Mesothelial cell of epicardium (in vitro differentiated cells): ENCODE data around the gene ITGB1BP2. TPM values are rescaled to one million over a fixed set of nuclear protein-coding genes. Genes with fewer than 3 reads are reported as not detected.
"Not testable (repeated sequence)": the region's sequence is repeated elsewhere in the genome, so short reads cannot be mapped to it uniquely, and the experiment has no call there.

Experiments
- DNase-seq, 2 experiments: peaks; one replicate each; pipeline ENCODE4 v3.0.0; 2021; ENCODE audit warnings: low spot score in 2 of 2; ENCODE audit not compliant: unreplicated experiment in 2 of 2
- H3K27ac Mint-ChIP-seq: 2 replicates; pipeline ENCODE4 v1.8.0; 2021; ENCODE audit warnings: mixed read lengths
- H3K27me3 Mint-ChIP-seq: 2 replicates; pipeline ENCODE4 v1.8.0; 2021; ENCODE audit warnings: low read depth, mixed read lengths
- H3K36me3 Mint-ChIP-seq: 2 replicates; pipeline ENCODE4 v1.8.0; 2021; ENCODE audit warnings: mixed read lengths
- H3K4me1 Mint-ChIP-seq: 2 replicates; pipeline ENCODE4 v1.8.0; 2021; ENCODE audit warnings: mixed read lengths
- H3K4me3 Mint-ChIP-seq: 2 replicates; pipeline ENCODE4 v1.8.0; 2021; ENCODE audit warnings: mild to moderate bottlenecking, moderate library complexity, mixed read lengths
- H3K9me3 Mint-ChIP-seq: 2 replicates; pipeline ENCODE4 v1.8.0; 2021; ENCODE audit warnings: mixed read lengths
- total RNA-seq: library from RNA; stranded (reverse); gene quantifications from 3 replicates; pipeline ENCODE4 v1.2.1, GENCODE V29; 2021
- TF ChIP-seq, protein P1 (sequence below): fragments of 200-600 bp; sonication (generic); IDR thresholded peaks from one replicate; pipeline ENCODE4 v1.5.0; 2021; ENCODE audit warnings: antibody characterized with exemption; ENCODE audit not compliant: unreplicated experiment

Gene ITGB1BP2
- total RNA-seq, 1 donor from 2014 or later: 4.4 TPM

DNA sequence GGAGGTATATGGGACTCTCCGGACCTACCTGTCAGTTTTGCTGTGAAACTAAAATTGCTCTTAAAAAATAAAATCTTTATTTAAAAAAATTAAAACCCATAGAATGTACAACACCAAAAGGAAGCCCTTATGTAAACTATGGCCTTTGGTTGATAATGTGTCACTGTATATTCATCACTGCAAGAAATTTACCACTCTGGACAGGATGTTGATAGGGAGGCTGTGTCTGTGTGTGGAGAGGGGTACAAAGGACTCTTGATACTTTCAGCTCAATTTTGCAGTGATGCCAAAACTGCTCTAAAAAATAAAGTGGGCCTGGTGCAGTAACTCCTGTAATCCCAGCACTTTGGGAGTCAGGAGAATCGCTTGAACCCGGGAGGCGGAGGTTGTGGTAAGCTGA is 44.7 kb upstream of the ITGB1BP2 start:
- Mint-ChIP-seq H3K27ac (no peak overlapping the region), H3K4me3 (no peak overlapping the region), H3K9me3 (peaks cover 3% of the 10 kb centered on the region), H3K4me1 (peaks cover 20% of the 10 kb centered on the region), H3K27me3 (no peaks in the 10 kb centered on the region), H3K36me3 (peaks cover 2% of the 10 kb centered on the region)
- no peak for DNase-seq
- TF ChIP-seq, protein P1, sequence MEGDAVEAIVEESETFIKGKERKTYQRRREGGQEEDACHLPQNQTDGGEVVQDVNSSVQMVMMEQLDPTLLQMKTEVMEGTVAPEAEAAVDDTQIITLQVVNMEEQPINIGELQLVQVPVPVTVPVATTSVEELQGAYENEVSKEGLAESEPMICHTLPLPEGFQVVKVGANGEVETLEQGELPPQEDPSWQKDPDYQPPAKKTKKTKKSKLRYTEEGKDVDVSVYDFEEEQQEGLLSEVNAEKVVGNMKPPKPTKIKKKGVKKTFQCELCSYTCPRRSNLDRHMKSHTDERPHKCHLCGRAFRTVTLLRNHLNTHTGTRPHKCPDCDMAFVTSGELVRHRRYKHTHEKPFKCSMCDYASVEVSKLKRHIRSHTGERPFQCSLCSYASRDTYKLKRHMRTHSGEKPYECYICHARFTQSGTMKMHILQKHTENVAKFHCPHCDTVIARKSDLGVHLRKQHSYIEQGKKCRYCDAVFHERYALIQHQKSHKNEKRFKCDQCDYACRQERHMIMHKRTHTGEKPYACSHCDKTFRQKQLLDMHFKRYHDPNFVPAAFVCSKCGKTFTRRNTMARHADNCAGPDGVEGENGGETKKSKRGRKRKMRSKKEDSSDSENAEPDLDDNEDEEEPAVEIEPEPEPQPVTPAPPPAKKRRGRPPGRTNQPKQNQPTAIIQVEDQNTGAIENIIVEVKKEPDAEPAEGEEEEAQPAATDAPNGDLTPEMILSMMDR: no peak

DNA sequence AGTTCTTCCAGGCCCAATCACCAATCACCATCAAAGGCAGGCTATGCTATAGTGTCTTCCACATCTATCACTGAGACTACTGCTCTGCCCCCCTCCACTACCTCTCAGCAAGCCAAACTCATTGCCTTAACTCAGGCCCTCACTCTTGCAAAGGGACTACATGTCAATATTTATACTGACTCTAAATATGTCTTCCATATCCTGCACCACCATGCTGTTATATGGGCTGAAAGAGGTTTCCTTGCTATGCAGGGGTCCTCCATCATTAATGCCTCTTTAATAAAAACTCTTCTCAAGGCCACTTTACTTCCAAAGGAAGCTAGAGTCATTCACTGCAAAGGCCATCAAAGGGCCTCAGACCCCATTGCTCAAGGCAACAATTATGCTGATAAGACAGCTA is 32.9 kb upstream of the ITGB1BP2 start:
- H3K27ac Mint-ChIP-seq, H3K4me3 Mint-ChIP-seq, DNase-seq, H3K4me1 Mint-ChIP-seq, H3K27me3 Mint-ChIP-seq: not testable (repeated sequence)
- H3K9me3 Mint-ChIP-seq: peaks cover 32% of the 10 kb centered on the region
- H3K36me3 Mint-ChIP-seq: peaks cover 13% of the 10 kb centered on the region

DNA sequence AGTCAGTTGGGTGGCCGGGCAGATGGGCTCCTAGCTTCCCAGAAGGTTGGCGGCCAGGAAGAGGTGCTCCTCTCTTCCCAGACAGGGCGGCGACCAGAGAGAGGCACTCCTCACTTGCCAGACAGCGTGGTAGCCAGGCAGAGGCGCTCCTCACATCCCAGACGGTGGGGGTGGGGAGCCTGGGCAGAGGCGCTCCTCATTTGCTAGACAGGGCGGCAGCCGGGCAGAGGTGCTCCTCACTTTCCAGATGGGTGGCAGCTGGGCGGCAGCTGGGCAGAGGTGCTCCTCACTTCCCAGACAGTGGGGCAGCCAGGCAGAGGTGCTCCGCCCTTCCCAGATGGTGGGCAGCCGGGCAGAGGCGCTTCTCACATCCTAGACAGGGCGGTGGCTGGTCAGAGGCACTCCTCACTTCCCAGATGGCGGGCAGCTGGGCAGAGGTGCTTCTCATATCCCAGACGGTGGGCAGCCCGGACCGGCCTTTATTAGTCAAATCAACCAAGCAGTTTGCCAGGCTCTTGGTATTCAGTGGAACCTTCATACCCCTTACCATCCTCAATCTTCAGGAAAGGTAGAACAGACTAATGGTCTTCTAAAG is 31.7 kb upstream of the ITGB1BP2 start:
- TF ChIP-seq, protein P1: no peak
- no peak overlapping the region for H3K4me3 Mint-ChIP-seq
- H3K36me3 Mint-ChIP-seq: peaks cover 13% of the 10 kb centered on the region
- H3K27ac Mint-ChIP-seq: no peak overlapping the region
- H3K9me3 Mint-ChIP-seq: peaks cover 32% of the 10 kb centered on the region
- no peak for DNase-seq
- H3K27me3 Mint-ChIP-seq: no peaks in the 10 kb centered on the region
- no peaks in the 10 kb centered on the region for H3K4me1 Mint-ChIP-seq

DNA sequence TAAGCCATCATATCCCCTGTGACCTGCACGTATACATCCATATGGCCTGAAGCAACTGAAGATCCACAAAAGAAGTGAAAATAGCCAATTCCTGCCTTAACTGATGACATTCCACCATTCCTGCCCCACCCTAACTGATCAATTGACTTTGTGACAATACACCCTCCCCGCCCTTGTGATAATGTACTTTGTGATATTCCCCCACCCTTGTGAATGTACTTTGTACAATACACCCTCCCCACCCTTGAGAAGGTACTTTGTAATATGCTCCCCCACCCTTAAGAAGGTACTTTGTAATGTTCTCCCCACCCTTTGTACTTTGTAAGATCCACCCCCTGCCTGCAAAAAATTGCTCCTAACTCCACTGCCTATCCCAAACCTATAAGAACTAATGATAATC is 29.2 kb upstream of the ITGB1BP2 start:
- not testable (repeated sequence) for H3K4me3 Mint-ChIP-seq, H3K4me1 Mint-ChIP-seq, H3K27me3 Mint-ChIP-seq, DNase-seq, H3K27ac Mint-ChIP-seq
- peaks cover 19% of the 10 kb centered on the region for H3K9me3 Mint-ChIP-seq
- H3K36me3 Mint-ChIP-seq: peaks cover 15% of the 10 kb centered on the region

DNA sequence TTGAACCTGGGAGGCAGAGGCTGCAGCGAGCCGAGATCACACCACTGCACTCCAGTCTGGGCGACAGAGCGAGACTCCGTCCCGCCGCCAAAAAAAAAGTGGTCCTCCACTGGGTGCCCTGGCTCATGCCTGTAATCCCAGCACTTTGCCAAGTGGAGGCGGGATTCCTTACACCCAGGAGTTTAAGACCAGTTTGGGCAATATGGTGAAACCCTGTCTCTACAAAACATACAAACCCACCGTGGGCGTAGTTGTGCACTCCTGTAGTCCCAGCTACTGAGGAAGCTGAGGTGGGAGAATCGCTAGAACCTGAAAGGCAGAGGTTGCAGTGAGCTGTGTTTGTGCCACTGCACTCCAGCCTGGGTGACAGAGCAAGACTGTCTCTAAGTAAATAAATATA is 20.2 kb upstream of the ITGB1BP2 start:
- not testable (repeated sequence) for DNase-seq, H3K27me3 Mint-ChIP-seq, H3K4me1 Mint-ChIP-seq, H3K4me3 Mint-ChIP-seq, H3K27ac Mint-ChIP-seq
- Mint-ChIP-seq H3K36me3 (peaks cover 10% of the 10 kb centered on the region), H3K9me3 (peaks cover 13% of the 10 kb centered on the region)

DNA sequence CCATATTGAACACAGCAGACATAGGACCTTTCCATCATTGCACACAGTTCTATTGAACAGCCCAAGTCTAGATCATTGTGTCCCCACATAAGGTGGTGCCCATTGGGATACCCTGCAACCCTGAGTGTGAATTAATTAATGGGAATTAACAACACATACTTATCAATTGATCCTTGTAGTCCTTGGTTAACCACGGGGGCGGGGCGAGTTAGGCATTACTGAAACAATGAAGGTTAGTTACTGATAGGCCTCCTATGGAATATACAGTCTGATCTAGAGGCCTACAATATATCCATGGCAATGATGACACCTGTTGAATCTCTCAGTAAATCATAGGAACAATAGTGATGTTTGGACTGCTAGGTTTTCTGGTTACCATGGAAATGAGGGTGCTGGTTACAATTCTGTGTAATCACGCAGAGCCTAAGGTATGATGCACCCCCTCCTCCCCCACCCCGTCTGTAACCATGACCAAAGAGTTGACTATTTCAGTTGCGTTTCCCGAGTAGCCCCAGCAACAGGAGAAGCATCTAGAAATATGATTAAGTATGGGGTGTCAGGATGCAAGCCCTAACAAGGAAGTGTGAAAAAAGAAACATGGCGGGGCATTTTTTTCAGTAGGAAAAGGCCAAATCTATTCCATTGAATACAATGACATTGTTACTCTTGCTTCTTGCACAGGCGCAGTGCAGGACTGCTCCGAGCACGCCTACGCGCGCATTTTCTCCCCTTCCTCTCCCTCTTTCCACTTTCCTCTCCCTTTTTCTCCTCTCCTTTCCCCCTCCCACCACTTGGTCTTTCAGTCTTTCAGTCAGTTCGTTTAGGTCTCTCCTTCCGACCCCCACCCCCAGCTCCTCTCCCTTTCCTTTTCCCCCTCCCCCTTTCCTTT is 18.8 kb upstream of the ITGB1BP2 start:
- Mint-ChIP-seq H3K27ac (peak overlapping the region; percentile 99), H3K9me3 (peaks cover 13% of the 10 kb centered on the region), H3K36me3 (peaks cover 10% of the 10 kb centered on the region), H3K4me3 (peak overlapping the region; percentile 93), H3K4me1 (peaks cover 4% of the 10 kb centered on the region), H3K27me3 (no peaks in the 10 kb centered on the region)
- no peak for DNase-seq
- TF ChIP-seq, protein P1: no peak

DNA sequence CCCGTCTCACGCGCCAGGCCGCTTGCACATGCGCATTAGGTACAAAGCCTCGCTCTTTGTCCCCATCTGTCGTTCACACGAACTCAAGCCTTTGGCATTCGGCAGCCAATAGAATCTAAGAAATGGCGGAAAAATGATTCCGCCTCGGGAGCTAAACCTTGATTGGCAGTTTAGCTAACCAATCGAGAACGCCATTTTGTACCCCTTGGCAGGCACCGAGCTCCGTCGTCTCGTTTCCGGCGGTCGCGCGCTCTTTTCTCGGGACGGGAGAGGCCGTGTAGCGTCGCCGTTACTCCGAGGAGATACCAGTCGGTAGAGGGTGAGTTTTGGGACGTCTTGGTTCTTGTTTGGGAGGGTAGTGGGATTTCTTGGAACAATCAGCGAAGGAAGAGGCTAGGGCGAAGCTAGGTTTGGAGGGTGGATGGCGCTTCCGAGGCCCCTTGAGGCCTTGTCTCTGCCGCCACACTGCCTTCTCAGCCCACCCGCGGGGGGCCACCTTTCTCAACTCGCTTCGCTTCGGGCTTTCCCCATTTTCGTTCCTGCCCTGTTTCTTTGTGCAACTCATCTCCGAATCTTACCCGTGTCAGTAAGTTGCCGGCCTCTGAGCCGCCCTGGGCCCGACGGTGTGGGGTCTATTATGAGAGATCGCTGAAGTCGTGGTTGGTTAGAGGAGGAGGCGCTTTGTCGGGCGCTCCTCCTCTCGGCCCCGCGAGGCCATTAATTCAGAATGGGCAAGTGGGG is 18.0 kb upstream of the ITGB1BP2 start, which contains the start of gene NONO:
TSS of gene NONO (plus strand) at position 233 of the 741 bp plus-strand sequence. CDS start 7,003 bp downstream, outside the sequence.
- peaks cover 14% of the 10 kb centered on the region for H3K9me3 Mint-ChIP-seq
- H3K36me3 Mint-ChIP-seq: peaks cover 11% of the 10 kb centered on the region
- no peaks in the 10 kb centered on the region for H3K27me3 Mint-ChIP-seq
- DNase-seq: peak; percentile 60 to 76
- H3K4me3 Mint-ChIP-seq: peak within 1 kb of the TSS; percentile 93
- peak within 1 kb of the TSS; percentile 99 for H3K27ac Mint-ChIP-seq
- H3K4me1 Mint-ChIP-seq: peaks cover 5% of the 10 kb centered on the region
- TF ChIP-seq, protein P1: no peak
